Loucy (cell line): ENCODE results near the gene PROSER3.

Experiments used
- H2AFZ ChIP-seq: fragments of 200-600 bp; sonication (generic); 2 replicates; pipeline ENCODE4 v1.6.0; 2016; ENCODE audit warnings: antibody characterized with exemption, mild to moderate bottlenecking, low read length, moderate library complexity
- H3F3A ChIP-seq: fragments of 200-600 bp; 2 replicates; pipeline ENCODE4 v1.6.0; 2016; ENCODE audit warnings: antibody characterized with exemption, low read depth, mild to moderate bottlenecking
- H3K27me3 ChIP-seq: fragments of 200-600 bp; sonication (generic); 2 replicates; pipeline ENCODE4 v1.6.1; 2014; ENCODE audit warnings: low read length, mild to moderate bottlenecking; ENCODE audit not compliant: insufficient read depth, poor library complexity, severe bottlenecking
- H3K36me3 ChIP-seq: fragments of 200-600 bp; sonication (generic); 2 replicates; pipeline ENCODE4 v1.6.1; 2016; ENCODE audit warnings: low read length; ENCODE audit not compliant: insufficient read depth
- H3K4me1 ChIP-seq: fragments of 200-600 bp; sonication (generic); 2 replicates; pipeline ENCODE4 v1.5.1; 2014; ENCODE audit warnings: low read length, mild to moderate bottlenecking; ENCODE audit not compliant: insufficient read depth, poor library complexity, severe bottlenecking
- H3K4me2 ChIP-seq: fragments of 200-600 bp; sonication (generic); 2 replicates; pipeline ENCODE4 v1.6.0; 2014; ENCODE audit warnings: antibody characterized with exemption, low read length, low read depth, mild to moderate bottlenecking; ENCODE audit not compliant: poor library complexity, severe bottlenecking
- H3K4me3 ChIP-seq: fragments of 200-600 bp; sonication (generic); 2 replicates; pipeline ENCODE4 v1.5.1; 2014; ENCODE audit warnings: low read length, mild to moderate bottlenecking, mixed read lengths; ENCODE audit not compliant: poor library complexity, severe bottlenecking
- H3K79me2 ChIP-seq: fragments of 200-600 bp; sonication (generic); 2 replicates; pipeline ENCODE4 v1.6.1; 2014; ENCODE audit warnings: low read length; ENCODE audit not compliant: insufficient read depth
- H3K9ac ChIP-seq: fragments of 200-600 bp; sonication (generic); 2 replicates; pipeline ENCODE4 v1.6.0; 2014; ENCODE audit warnings: mild to moderate bottlenecking, low read depth, low read length, moderate library complexity; ENCODE audit not compliant: poor library complexity, severe bottlenecking
- H3K9me2 ChIP-seq: fragments of 200-600 bp; sonication (generic); replicated peaks from 2 replicates; pipeline ENCODE4 v1.6.1; 2016; ENCODE audit warnings: low read depth, low read length, mixed read lengths
- H3K9me3 ChIP-seq: fragments of 200-600 bp; sonication (generic); 2 replicates; pipeline ENCODE4 v1.6.1; 2014; ENCODE audit warnings: mild to moderate bottlenecking, antibody characterized with exemption, low read length, low read depth; ENCODE audit not compliant: insufficient read depth
- H4K20me1 ChIP-seq: fragments of 200-600 bp; sonication (generic); 2 replicates; pipeline ENCODE4 v1.6.0; 2014; ENCODE audit warnings: antibody characterized with exemption, low read length, mild to moderate bottlenecking; ENCODE audit not compliant: insufficient read depth, poor library complexity, severe bottlenecking
- EZH2phosphoT487 ChIP-seq: fragments of 200-600 bp; IDR thresholded peaks from 2 replicates; pipeline ENCODE4 v1.6.1; 2018; ENCODE audit warnings: antibody characterized with exemption, mild to moderate bottlenecking, moderate library complexity, borderline replicate concordance
- TF ChIP-seq, protein P1 (sequence below): fragments of 200-600 bp; sonication (generic); conservative IDR thresholded peaks from 2 replicates; pipeline ENCODE4 v1.5.1; 2014; ENCODE audit warnings: mild to moderate bottlenecking, antibody characterized with exemption, low read length

The PROSER3 gene

DNA sequence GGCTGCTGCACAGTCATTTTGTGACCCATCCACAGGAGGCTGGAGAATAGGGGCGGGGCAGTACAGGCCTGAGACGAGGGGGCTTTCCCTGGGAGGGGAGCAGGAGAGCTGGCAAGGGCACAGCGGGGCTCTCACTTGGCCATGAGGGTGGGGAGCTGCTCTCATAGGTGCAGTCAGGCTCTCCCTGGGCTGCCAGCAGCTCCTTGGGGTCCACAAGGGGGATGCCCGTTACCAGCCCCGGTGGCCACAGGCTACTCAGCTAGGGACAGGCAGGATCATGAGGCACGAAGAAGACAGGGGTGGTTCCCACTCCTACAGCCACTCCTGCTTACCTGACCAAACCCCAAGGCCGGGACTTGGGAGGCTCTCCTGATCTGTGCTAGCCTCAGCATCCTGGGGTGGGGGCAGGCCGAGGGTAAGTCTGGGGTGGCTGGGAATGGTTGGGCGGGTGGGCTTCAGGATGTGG, 33.9 kb downstream of the PROSER3 start:
- H3F3A ChIP-seq, result no peaks in the 10 kb centered on the region
- no peaks in the 10 kb centered on the region for H3K9me3 ChIP-seq
- no peak overlapping the region for H3K4me3 ChIP-seq
- no peak for TF ChIP-seq EZH2phosphoT487
- TF ChIP-seq, protein P1, sequence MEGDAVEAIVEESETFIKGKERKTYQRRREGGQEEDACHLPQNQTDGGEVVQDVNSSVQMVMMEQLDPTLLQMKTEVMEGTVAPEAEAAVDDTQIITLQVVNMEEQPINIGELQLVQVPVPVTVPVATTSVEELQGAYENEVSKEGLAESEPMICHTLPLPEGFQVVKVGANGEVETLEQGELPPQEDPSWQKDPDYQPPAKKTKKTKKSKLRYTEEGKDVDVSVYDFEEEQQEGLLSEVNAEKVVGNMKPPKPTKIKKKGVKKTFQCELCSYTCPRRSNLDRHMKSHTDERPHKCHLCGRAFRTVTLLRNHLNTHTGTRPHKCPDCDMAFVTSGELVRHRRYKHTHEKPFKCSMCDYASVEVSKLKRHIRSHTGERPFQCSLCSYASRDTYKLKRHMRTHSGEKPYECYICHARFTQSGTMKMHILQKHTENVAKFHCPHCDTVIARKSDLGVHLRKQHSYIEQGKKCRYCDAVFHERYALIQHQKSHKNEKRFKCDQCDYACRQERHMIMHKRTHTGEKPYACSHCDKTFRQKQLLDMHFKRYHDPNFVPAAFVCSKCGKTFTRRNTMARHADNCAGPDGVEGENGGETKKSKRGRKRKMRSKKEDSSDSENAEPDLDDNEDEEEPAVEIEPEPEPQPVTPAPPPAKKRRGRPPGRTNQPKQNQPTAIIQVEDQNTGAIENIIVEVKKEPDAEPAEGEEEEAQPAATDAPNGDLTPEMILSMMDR, result no peak
- no peak overlapping the region for H2AFZ ChIP-seq
- H3K79me2 ChIP-seq, result no peaks in the 10 kb centered on the region
- no peaks in the 10 kb centered on the region for H3K27me3 ChIP-seq
- no peaks in the 10 kb centered on the region for H3K4me1 ChIP-seq
- no peak overlapping the region for H3K4me2 ChIP-seq
- no peaks in the 10 kb centered on the region for H3K36me3 ChIP-seq
- H3K9ac ChIP-seq, result no peak overlapping the region
- H3K9me2 ChIP-seq, result no peaks in the 10 kb centered on the region
- H4K20me1 ChIP-seq, result peaks cover 3% of the 10 kb centered on the region

DNA sequence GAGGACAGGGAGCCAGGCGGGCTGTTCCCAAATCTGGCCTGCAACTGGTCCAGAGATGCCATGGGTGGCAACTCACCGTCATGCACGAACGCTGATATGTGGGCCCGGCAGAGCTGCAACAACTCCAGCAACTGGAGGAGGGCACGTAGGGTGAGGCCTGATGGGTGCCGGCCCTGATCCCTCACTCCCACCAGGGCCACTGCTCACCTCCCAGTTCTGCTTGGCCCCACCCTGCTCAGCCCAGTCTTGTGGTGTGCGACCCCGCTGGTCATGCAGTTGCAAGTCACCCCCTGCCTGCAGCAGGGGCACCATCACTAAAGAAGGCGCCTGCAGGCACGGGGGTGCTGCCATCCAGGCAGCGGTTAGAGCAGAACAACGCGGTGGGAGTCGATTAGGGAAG, 34.3 kb downstream of the PROSER3 start:
- Histone ChIP-seq H3K36me3 (no peaks in the 10 kb centered on the region), H3F3A (no peaks in the 10 kb centered on the region), H3K9me2 (no peaks in the 10 kb centered on the region)

GRCh38 chr19:35792888-35793287, 34.9 kb downstream of the PROSER3 start:
- no peaks in the 10 kb centered on the region for H3K9me2 ChIP-seq
- H3K4me1 ChIP-seq, result no peaks in the 10 kb centered on the region
- no peak overlapping the region for H3K9ac ChIP-seq

More for the DNA sequence above, 34.3 kb downstream of the PROSER3 start:
- Histone ChIP-seq H3K79me2 (no peaks in the 10 kb centered on the region), H3K9ac (no peak overlapping the region), H3K4me1 (no peaks in the 10 kb centered on the region), H4K20me1 (peaks cover 3% of the 10 kb centered on the region), H3K9me3 (no peaks in the 10 kb centered on the region), H2AFZ (no peak overlapping the region), H3K27me3 (no peaks in the 10 kb centered on the region), H3K4me3 (no peak overlapping the region), H3K4me2 (no peak overlapping the region)
- TF ChIP-seq, protein P1, result no peak
- no peak for TF ChIP-seq EZH2phosphoT487

More at GRCh38 chr19:35792888-35793287, 34.9 kb downstream of the PROSER3 start:
- H4K20me1 ChIP-seq, result peaks cover 2% of the 10 kb centered on the region
- H3F3A ChIP-seq, result no peaks in the 10 kb centered on the region
- no peak overlapping the region for H2AFZ ChIP-seq
- no peaks in the 10 kb centered on the region for H3K79me2 ChIP-seq
- H3K4me3 ChIP-seq, result no peak overlapping the region
- H3K4me2 ChIP-seq, result no peak overlapping the region
- H3K9me3 ChIP-seq, result no peaks in the 10 kb centered on the region
- no peaks in the 10 kb centered on the region for H3K27me3 ChIP-seq
- no peak for TF ChIP-seq EZH2phosphoT487
- TF ChIP-seq, protein P1, result no peak
- no peaks in the 10 kb centered on the region for H3K36me3 ChIP-seq
